Liver (tissue), 9 donors: ENCODE data around the gene ARSB. TPM values are rescaled to one million over a fixed set of nuclear protein-coding genes. Genes with fewer than 3 reads are reported as not detected.

Source experiments
- DNase-seq: peaks from one replicate; pipeline ENCODE4 v3.0.0-alpha.2; 2017; ENCODE audit warnings: low spot score
- H3K27ac ChIP-seq, 2 donors: one replicate each; pipeline ENCODE4 v1.7.0; 2013; ENCODE audit warnings: inconsistent platforms in 2 of 2, low read length in 2 of 2, control low read depth in 1 of 2, low read depth in 1 of 2, mild to moderate bottlenecking in 1 of 2
- H3K27me3 ChIP-seq, 4 donors: one replicate each; pipeline versions ENCODE4 v1.6.1 to v1.7.0; 2013; ENCODE audit warnings: low read length in 3 of 4, inconsistent platforms in 1 of 4, mild to moderate bottlenecking in 1 of 4, moderate library complexity in 1 of 4; ENCODE audit not compliant: control insufficient read depth in 4 of 4, insufficient read depth in 4 of 4
- H3K36me3 ChIP-seq, 4 donors: one replicate each; pipeline versions ENCODE4 v1.6.1 to v1.7.0; 2013; ENCODE audit warnings: low read length in 3 of 4, mild to moderate bottlenecking in 3 of 4, low read depth in 1 of 4, moderate library complexity in 1 of 4; ENCODE audit not compliant: control insufficient read depth in 4 of 4, insufficient read depth in 3 of 4
- H3K4me1 ChIP-seq, 4 donors: one replicate each; pipeline versions ENCODE4 v1.6.1 to v1.7.0; 2013; ENCODE audit warnings: low read length in 3 of 4, mild to moderate bottlenecking in 3 of 4, moderate library complexity in 1 of 4; ENCODE audit not compliant: control insufficient read depth in 4 of 4, insufficient read depth in 4 of 4
- H3K4me3 ChIP-seq, 3 donors: one replicate each; pipeline versions ENCODE4 v1.6.1 to v1.7.0; 2013; ENCODE audit warnings: low read length in 3 of 3, control low read depth in 1 of 3, low read depth in 1 of 3, mild to moderate bottlenecking in 1 of 3
- H3K9ac ChIP-seq, 2 donors: one replicate each; pipeline ENCODE4 v1.7.0; 2013; ENCODE audit warnings: low read length in 2 of 2, mild to moderate bottlenecking in 2 of 2, moderate library complexity in 2 of 2, control low read depth in 1 of 2, low read depth in 1 of 2
- H3K9me3 ChIP-seq, 4 donors: one replicate each; pipeline versions ENCODE4 v1.6.1 to v1.7.0; 2013; ENCODE audit warnings: low read length in 3 of 4; ENCODE audit not compliant: control insufficient read depth in 4 of 4
- ATF3 ChIP-seq: IDR thresholded peaks from 2 replicates; pipeline ENCODE4 v1.6.1; 2016; ENCODE audit warnings: antibody characterized with exemption
- CTCF ChIP-seq: fragments of 150-350 bp; IDR thresholded peaks from 2 replicates; pipeline ENCODE4 v1.5.1; 2017; ENCODE audit warnings: improper control_type of control experiment, low read depth, low read length; ENCODE audit not compliant: missing input control
- EGR1 ChIP-seq, 2 donors: IDR thresholded peaks; 2 replicates each; pipeline ENCODE4 v1.6.1; 2016 to 2018; ENCODE audit warnings: antibody characterized with exemption in 2 of 2, low read depth in 2 of 2
- FOXA1 ChIP-seq: IDR thresholded peaks from 2 replicates; pipeline ENCODE4 v1.6.1; 2016; ENCODE audit warnings: antibody characterized with exemption
- FOXA2 ChIP-seq: IDR thresholded peaks from 2 replicates; pipeline ENCODE4 v1.6.1; 2016; ENCODE audit warnings: antibody characterized with exemption
- GABPA ChIP-seq, 2 donors: IDR thresholded peaks in 1 of 2; conservative IDR thresholded peaks in 1 of 2; 2 replicates each; pipeline ENCODE4 v1.6.1; 2016; ENCODE audit warnings: antibody characterized with exemption in 2 of 2, mild to moderate bottlenecking in 1 of 2, moderate library complexity in 1 of 2
- HNF4A ChIP-seq, 2 donors: conservative IDR thresholded peaks; 2 replicates each; pipeline ENCODE4 v1.6.1; 2016; ENCODE audit warnings: antibody characterized with exemption in 2 of 2, mild to moderate bottlenecking in 2 of 2
- HNF4G ChIP-seq: IDR thresholded peaks from 2 replicates; pipeline ENCODE4 v1.6.1; 2016; ENCODE audit warnings: antibody characterized with exemption
- JUND ChIP-seq, 2 donors: IDR thresholded peaks; 2 replicates each; pipeline ENCODE4 v1.6.1; 2016; ENCODE audit warnings: antibody characterized with exemption in 2 of 2
- MAX ChIP-seq: IDR thresholded peaks from 2 replicates; pipeline ENCODE4 v1.6.1; 2016; ENCODE audit warnings: antibody characterized with exemption
- NR2F2 ChIP-seq: IDR thresholded peaks from 2 replicates; pipeline ENCODE4 v1.6.1; 2016; ENCODE audit warnings: antibody characterized with exemption
- RAD21 ChIP-seq, 2 donors: IDR thresholded peaks; 2 replicates each; pipeline ENCODE4 v1.6.1; 2016; ENCODE audit warnings: antibody characterized with exemption in 2 of 2, mild to moderate bottlenecking in 2 of 2
- REST ChIP-seq: IDR thresholded peaks from 2 replicates; pipeline ENCODE4 v1.6.1; 2016; ENCODE audit warnings: antibody characterized with exemption, mild to moderate bottlenecking
- RXRA ChIP-seq, 2 donors: IDR thresholded peaks; 2 replicates each; pipeline ENCODE4 v1.6.1; 2017 to 2018; ENCODE audit warnings: antibody characterized with exemption in 2 of 2, mild to moderate bottlenecking in 1 of 2
- SP1 ChIP-seq: IDR thresholded peaks from 2 replicates; pipeline ENCODE4 v1.6.1; 2018; ENCODE audit warnings: antibody characterized with exemption, mild to moderate bottlenecking
- TAF1 ChIP-seq: conservative IDR thresholded peaks from 2 replicates; pipeline ENCODE4 v1.6.1; 2016; ENCODE audit warnings: antibody characterized with exemption, mild to moderate bottlenecking
- YY1 ChIP-seq: IDR thresholded peaks from 2 replicates; pipeline ENCODE4 v1.6.1; 2016; ENCODE audit warnings: antibody characterized with exemption, mild to moderate bottlenecking
- ZBTB33 ChIP-seq: IDR thresholded peaks from 2 replicates; pipeline ENCODE4 v1.6.1; 2016; ENCODE audit warnings: antibody characterized with exemption
- WGBS: extraction: QIAGEN DNeasy Blood & Tissue Kit; methylation state at CpG from one replicate; pipeline ENCODE4 v1.1.7; 2013; 5-methylcytosine and 5-hydroxymethylcytosine counted together
- polyA plus RNA-seq, 2 donors: library from polyadenylated mRNA; stranded (reverse) in 1 of 2; unstranded in 1 of 2; fragments of 200-250 nt in 1 of 2; fragments of >200 nt in 1 of 2; fragmentation: Nextera tagmentation in 1 of 2; extraction: Ambion mirVana in 1 of 2; gene quantifications; one replicate each; pipeline versions ENCODE4 v1.2.1 to v1.2.3, GENCODE V29; 2013 to 2015
- total RNA-seq, 2 donors: library from RNA; depleted of rRNA; stranded (reverse); fragments of >200 nt; gene quantifications; one replicate each; pipeline ENCODE4 v1.2.3, GENCODE V29; 2014
- donor health status: healthy.
- donor health status: healthy.
- donor health status: healthy.
- donor health status: healthy.
- donor health status: healthy.

ARSB gene
- total and polyA plus RNA-seq, 4 donors, result 3.5 to 26.2 (median 8.7) TPM

GRCh38 chr5:78916044-78916443 is 69.1 kb downstream of the ARSB start:
- no peak overlapping the region for H3K27ac ChIP-seq
- H3K9me3 ChIP-seq, result no peaks in the 10 kb centered on the region
- H3K9ac ChIP-seq, result no peak overlapping the region
- WGBS, result 78% methylated on average over 5 of the region's 5 CpGs
- H3K27me3 ChIP-seq, result no peaks in the 10 kb centered on the region
- H3K36me3 ChIP-seq, result no peaks in the 10 kb centered on the region
- H3K4me3 ChIP-seq, result no peak overlapping the region
- no peak for TF ChIP-seq RAD21 (IDR thresholded peaks at IDR 0.05)
- TF ChIP-seq JUND (IDR thresholded peaks at IDR 0.05), result no peak
- TF ChIP-seq FOXA2, result no peak
- no peak for TF ChIP-seq YY1
- TF ChIP-seq TAF1, result no peak
- TF ChIP-seq RXRA (IDR thresholded peaks at IDR 0.05), result no peak
- TF ChIP-seq FOXA1, result no peak
- no peak for TF ChIP-seq EGR1 (IDR thresholded peaks at IDR 0.05; ENCODE audit: low read depth in 2 of 2)
- no peak for TF ChIP-seq ZBTB33
- TF ChIP-seq NR2F2, result no peak
- no peak for TF ChIP-seq CTCF
- TF ChIP-seq SP1, result no peak
- TF ChIP-seq ATF3, result no peak
- no peak for TF ChIP-seq REST
- no peak for TF ChIP-seq GABPA (IDR thresholded peaks at IDR 0.05 in 1 of 2, conservative IDR thresholded peaks at IDR 0.05 in 1 of 2)
- H3K4me1 ChIP-seq, result no peaks in the 10 kb centered on the region
- DNase-seq, result no peak

DNA sequence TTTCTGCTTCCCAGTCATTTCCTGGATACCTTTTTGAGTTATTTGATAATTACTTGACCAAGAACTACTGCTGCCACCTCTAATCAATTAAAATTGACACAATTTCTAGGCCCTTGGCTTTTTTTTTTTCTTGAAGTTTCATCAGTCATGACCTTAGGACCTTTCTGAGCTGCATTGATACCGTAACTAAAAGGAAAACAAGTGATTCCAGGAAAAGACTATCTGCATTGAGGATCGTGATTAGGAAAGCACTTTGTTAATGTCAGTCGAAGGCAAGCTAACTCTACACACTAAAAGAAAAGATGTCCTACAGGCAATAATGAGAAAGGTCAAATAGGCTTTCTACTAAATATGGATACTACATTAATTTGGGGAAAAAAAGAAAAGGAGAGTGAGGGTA is 69.9 kb downstream of the ARSB start:
- no peaks in the 10 kb centered on the region for H3K9me3 ChIP-seq
- H3K4me1 ChIP-seq, result no peaks in the 10 kb centered on the region
- no peak overlapping the region for H3K27ac ChIP-seq
- H3K4me3 ChIP-seq, result no peak overlapping the region
- H3K36me3 ChIP-seq, result no peaks in the 10 kb centered on the region
- WGBS, result 47% methylated on average over 3 of the region's 3 CpGs
- H3K9ac ChIP-seq, result no peak overlapping the region
- DNase-seq, result no peak
- no peaks in the 10 kb centered on the region for H3K27me3 ChIP-seq
- TF ChIP-seq CTCF, result no peak
- TF ChIP-seq FOXA1, result no peak
- TF ChIP-seq TAF1, result no peak
- TF ChIP-seq HNF4G, result no peak
- no peak for TF ChIP-seq MAX
- no peak for TF ChIP-seq FOXA2
- TF ChIP-seq RAD21 (IDR thresholded peaks at IDR 0.05), result no peak
- TF ChIP-seq YY1, result no peak
- TF ChIP-seq EGR1 (IDR thresholded peaks at IDR 0.05; ENCODE audit: low read depth in 2 of 2), result no peak
- TF ChIP-seq RXRA (IDR thresholded peaks at IDR 0.05), result peak in 1 of 2 donors; percentile 8
- no peak for TF ChIP-seq GABPA (IDR thresholded peaks at IDR 0.05 in 1 of 2, conservative IDR thresholded peaks at IDR 0.05 in 1 of 2)
- TF ChIP-seq HNF4A (conservative IDR thresholded peaks at IDR 0.05), result peak; percentile 17 to 32
- no peak for TF ChIP-seq SP1
- no peak for TF ChIP-seq ATF3
